Common myeloid progenitor, CD34-positive (primary cell): ENCODE measurements around the gene LGR4.
A peak's percentile ranks its signal among the peaks of the same experiment; 100 is the strongest.

Experiments
- CTCF ChIA-PET: fragments of 350-600 bp; sonication (Branson Sonifier 250); formaldehyde crosslinking; loops from one replicate; lab custom pipeline; 2021; ENCODE audit warnings: antibody characterized with exemption; lab: Charles Lee
- POLR2A ChIA-PET: fragments of 350-600 bp; sonication (Branson Sonifier 250); formaldehyde crosslinking; loops from one replicate; lab custom pipeline; 2021; ENCODE audit warnings: antibody characterized with exemption; lab: Charles Lee
- DNase-seq, 3 donors: peaks; one replicate each; pipeline versions ENCODE4 v3.0.0 to v3.0.0-alpha.2; 2013
- H3K27ac ChIP-seq, 2 experiments: 1 replicate in 1 of 2; 2 replicates in 1 of 2; pipeline ENCODE4 v1.7.0; 2013; ENCODE audit warnings: inconsistent platforms in 2 of 2, low read length in 2 of 2, mild to moderate bottlenecking in 2 of 2, low read depth in 1 of 2, moderate library complexity in 1 of 2; ENCODE audit not compliant: severe bottlenecking in 2 of 2, insufficient read depth in 1 of 2, poor library complexity in 1 of 2
- H3K27me3 ChIP-seq, 5 experiments: replicated peaks in 2 of 5; 1 replicate in 3 of 5; 2 replicates in 2 of 5; pipeline versions ENCODE4 v1.6.1 to v1.7.0; 2013; ENCODE audit warnings: low read length in 4 of 5, mild to moderate bottlenecking in 2 of 5, moderate library complexity in 2 of 5, inconsistent platforms in 1 of 5; ENCODE audit not compliant: insufficient read depth in 5 of 5, control insufficient read depth in 4 of 5
- H3K36me3 ChIP-seq, 4 experiments: 1 replicate in 2 of 4; 2 replicates in 2 of 4; pipeline versions ENCODE4 v1.6.1 to v1.7.0; 2013; ENCODE audit warnings: low read length in 3 of 4, control low read depth in 1 of 4, mild to moderate bottlenecking in 1 of 4; ENCODE audit not compliant: control insufficient read depth in 4 of 4, insufficient read depth in 4 of 4
- H3K4me1 ChIP-seq, 4 experiments: 1 replicate in 3 of 4; 2 replicates in 1 of 4; pipeline versions ENCODE4 v1.6.1 to v1.7.1; 2013; ENCODE audit warnings: low read length in 3 of 4, mild to moderate bottlenecking in 3 of 4, control low read depth in 1 of 4, inconsistent platforms in 1 of 4, moderate library complexity in 1 of 4; ENCODE audit not compliant: control insufficient read depth in 4 of 4, insufficient read depth in 4 of 4; ENCODE audit errors: control extremely low read depth in 1 of 4
- H3K4me3 ChIP-seq, 7 experiments: 1 replicate in 4 of 7; 2 replicates in 3 of 7; pipeline versions ENCODE4 v1.5.1 to v1.7.0; 2013; ENCODE audit warnings: mild to moderate bottlenecking in 7 of 7, low read length in 6 of 7, moderate library complexity in 6 of 7, inconsistent platforms in 2 of 7, low read depth in 2 of 7, control low read depth in 1 of 7; ENCODE audit not compliant: insufficient read depth in 4 of 7, control insufficient read depth in 1 of 7; ENCODE audit errors: extremely low read depth in 1 of 7
- H3K9me3 ChIP-seq, 5 experiments: 1 replicate in 4 of 5; 2 replicates in 1 of 5; pipeline versions ENCODE4 v1.6.1 to v1.7.1; 2013; ENCODE audit warnings: low read length in 4 of 5, mild to moderate bottlenecking in 2 of 5, inconsistent platforms in 1 of 5, low read depth in 1 of 5, moderate library complexity in 1 of 5; ENCODE audit not compliant: control insufficient read depth in 4 of 5, insufficient read depth in 2 of 5; ENCODE audit errors: control extremely low read depth in 1 of 5
- WGBS: methylation state at CpG from one replicate; pipeline ENCODE4 v1.1.5; 2013; ENCODE audit not compliant: insufficient coverage; 5-methylcytosine and 5-hydroxymethylcytosine counted together

Gene LGR4

DNA sequence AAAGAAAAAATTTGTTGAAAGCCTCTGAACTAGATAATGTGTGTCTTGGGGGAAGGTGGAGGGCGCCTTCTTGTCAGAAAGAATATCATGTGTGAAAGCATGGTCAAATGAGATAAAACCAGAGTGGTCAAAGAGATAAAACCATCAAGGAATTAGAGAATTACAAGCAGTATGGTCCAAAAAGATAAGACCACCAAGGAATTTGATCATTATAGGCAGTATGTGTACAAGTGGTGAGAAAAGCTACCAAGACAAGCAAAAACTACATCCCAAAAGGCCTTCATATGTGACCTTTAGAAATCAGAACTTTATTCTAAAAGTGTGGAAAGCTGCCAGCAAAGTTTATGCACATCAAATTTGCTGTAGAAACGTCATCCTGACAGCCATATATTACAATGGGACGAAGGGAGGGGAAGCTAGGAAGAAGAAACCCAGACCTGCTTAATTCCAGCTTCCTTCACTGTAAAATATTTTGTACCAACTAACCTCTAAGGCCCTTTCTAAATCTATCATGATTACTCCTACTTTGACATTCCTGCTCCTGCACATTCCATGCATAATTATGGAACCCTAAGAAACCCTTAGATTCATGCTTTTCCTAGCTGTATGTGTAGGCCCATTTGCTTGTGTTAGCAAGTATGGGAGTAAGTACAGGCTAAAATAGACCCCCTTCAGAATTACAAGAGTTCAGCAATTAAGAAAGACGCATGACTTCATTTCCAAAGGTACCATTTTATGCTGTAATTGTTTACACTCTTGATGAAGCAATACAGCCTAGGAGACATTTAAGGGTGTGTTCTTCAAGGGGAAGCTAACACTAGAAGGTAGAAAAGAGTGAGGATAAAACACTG lies 51.6 kb downstream of the LGR4 start:
- Histone ChIP-seq H3K9me3 (no peaks in the 10 kb centered on the region), H3K36me3 (no peaks in the 10 kb centered on the region), H3K4me1 (no peaks in the 10 kb centered on the region), H3K27ac (no peak overlapping the region), H3K27me3 (no peaks in the 10 kb centered on the region), H3K4me3 (no peak overlapping the region)
- DNase-seq: peak; percentile 43 to 75 (median 60)
- 63% methylated on average over 2 of the region's 4 CpGs for WGBS
- ChIA-PET CTCF (interaction anchor here (0.9 kb wide), 1 partner anchor 23 kb away, joined by 3 read pairs; no protein-coding TSS in a partner anchor), POLR2A (no interaction called here)

DNA sequence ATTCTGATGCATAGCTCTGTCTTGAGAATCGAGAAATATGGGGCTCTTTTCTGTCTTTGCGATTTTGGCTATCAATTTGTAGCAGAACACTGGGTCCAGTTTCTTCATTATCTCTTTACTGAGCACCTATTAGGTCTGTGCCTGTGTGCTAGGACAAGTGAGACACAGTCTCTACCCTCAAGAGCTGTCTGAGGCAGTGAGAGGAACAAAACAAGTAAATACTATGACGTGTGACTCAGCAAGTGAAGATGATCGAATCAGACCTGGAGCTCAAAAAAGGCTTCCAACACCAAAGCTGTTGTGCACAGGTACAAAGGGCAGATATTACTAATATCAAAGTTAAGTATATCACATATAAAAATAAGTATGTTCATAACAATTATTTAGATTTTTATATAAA lies 52.4 kb downstream of the LGR4 start:
- no peaks in the 10 kb centered on the region for H3K36me3 ChIP-seq
- H3K4me1 ChIP-seq: no peaks in the 10 kb centered on the region
- H3K9me3 ChIP-seq: no peaks in the 10 kb centered on the region
- CTCF ChIA-PET: no interaction called here
- H3K27ac ChIP-seq: no peak overlapping the region
- WGBS: 98% methylated on average over 4 of the region's 4 CpGs
- POLR2A ChIA-PET: no interaction called here
- DNase-seq: peak in 2 of 3 donors; percentile 1 to 15
- no peak overlapping the region for H3K4me3 ChIP-seq
- H3K27me3 ChIP-seq: no peaks in the 10 kb centered on the region

DNA sequence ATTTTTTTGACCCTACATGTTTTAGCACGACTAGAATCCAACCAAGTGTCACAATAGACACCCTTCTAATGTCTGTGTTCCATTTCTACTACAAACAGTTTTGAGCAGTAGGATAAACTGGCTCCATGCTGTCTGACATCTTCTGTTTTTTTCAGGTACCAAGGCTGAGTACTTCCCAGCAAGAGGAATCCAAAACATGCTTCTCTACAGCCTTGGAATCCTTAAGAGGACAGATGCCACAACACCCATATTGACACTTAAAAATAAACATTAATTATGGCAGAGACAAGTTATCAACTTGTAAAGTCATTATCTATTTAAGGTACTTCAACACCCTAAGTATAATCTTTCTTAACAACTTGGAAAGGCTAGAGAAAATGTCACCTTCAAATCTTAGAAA lies 54.2 kb downstream of the LGR4 start:
- ChIA-PET CTCF (no interaction called here), POLR2A (no interaction called here)
- Histone ChIP-seq H3K36me3 (no peaks in the 10 kb centered on the region), H3K4me1 (no peaks in the 10 kb centered on the region), H3K4me3 (no peak overlapping the region), H3K9me3 (no peaks in the 10 kb centered on the region), H3K27ac (no peak overlapping the region), H3K27me3 (no peaks in the 10 kb centered on the region)
- WGBS: 100% methylated on average over 1 of the region's 1 CpG
- DNase-seq: no peak

DNA sequence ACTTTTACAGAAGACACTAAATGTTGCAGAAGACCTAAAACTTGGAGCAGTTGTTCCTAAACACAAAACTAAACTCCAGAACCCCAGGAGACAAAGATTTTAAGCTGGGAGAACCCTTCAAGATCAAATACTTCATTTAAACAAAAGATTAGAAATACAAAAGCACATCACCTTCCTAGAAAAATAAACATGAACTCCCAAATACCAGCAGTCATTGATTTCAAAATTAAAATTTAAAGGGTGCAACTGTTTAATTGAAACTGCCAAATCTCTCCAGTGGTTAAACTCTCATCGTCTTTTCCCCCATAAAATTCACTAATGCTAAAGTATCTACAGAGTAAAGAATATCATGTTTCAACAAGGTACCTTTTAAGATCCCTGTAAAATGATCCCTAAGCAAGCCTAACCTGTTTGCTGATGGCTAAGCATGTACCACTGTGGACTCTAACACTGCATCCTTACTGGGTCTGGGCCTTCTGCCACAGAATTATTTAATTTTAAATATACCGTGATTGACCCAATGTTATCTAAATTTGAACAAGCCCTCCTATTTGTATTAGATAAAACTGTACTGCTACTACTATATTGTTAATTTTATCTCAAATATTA lies 55.9 kb downstream of the LGR4 start:
- WGBS: 100% methylated on average over 1 of the region's 2 CpGs

DNA sequence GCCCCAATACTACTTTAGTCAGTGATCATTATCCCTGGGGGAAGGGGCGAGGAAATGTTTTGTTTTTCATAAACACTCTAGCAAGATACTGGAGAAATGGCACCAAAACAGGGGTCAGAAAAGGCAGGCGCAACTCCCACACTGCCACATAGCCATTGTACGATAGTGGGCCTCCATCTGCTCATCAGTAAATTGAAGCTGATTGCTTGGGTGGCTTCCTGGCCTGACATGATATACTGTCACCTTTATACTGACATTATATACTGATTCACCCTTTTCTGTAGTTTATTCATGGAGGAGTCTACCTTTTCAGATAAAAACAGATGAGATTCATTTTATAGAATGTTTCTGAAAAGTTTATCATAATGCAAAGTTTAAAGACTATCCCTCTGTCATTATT lies 57.9 kb downstream of the LGR4 start:
- POLR2A ChIA-PET: no interaction called here
- WGBS: 100% methylated on average over 2 of the region's 3 CpGs
- H3K27ac ChIP-seq: no peak overlapping the region
- CTCF ChIA-PET: no interaction called here
- no peak overlapping the region for H3K4me3 ChIP-seq
- H3K9me3 ChIP-seq: no peaks in the 10 kb centered on the region
- H3K36me3 ChIP-seq: no peaks in the 10 kb centered on the region
- no peaks in the 10 kb centered on the region for H3K27me3 ChIP-seq
- H3K4me1 ChIP-seq: no peaks in the 10 kb centered on the region
- no peak for DNase-seq

More for the DNA sequence above, 55.9 kb downstream of the LGR4 start:
- H3K4me1 ChIP-seq: no peaks in the 10 kb centered on the region
- POLR2A ChIA-PET: no interaction called here
- H3K36me3 ChIP-seq: no peaks in the 10 kb centered on the region
- H3K27me3 ChIP-seq: no peaks in the 10 kb centered on the region
- H3K27ac ChIP-seq: no peak overlapping the region
- no peak overlapping the region for H3K4me3 ChIP-seq
- CTCF ChIA-PET: interaction anchor here (1.5 kb wide), 1 partner anchor 69 kb away, joined by 3 read pairs; no protein-coding TSS in a partner anchor
- no peak for DNase-seq
- no peaks in the 10 kb centered on the region for H3K9me3 ChIP-seq

DNA sequence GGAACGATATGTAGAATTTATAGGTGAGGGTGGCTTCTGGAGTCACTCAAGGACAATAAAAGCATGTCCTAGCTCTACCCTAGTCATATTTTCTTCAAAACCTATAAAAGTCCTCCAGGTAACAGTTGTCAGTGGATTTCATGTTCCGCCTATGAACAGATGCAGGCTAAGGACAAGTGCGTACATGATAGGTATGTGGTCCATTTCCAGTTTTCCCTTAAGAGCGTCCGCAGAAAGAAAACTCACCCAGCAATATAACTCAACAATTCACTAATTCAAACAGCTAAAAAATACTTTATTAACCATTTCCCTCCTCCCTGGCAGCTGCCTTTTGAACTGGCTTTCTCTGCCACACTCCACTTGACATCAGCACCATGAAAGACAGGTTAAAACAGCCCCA lies 59.4 kb downstream of the LGR4 start:
- H3K9me3 ChIP-seq: no peaks in the 10 kb centered on the region
- POLR2A ChIA-PET: no interaction called here
- H3K27ac ChIP-seq: no peak overlapping the region
- no peaks in the 10 kb centered on the region for H3K4me1 ChIP-seq
- 100% methylated on average over 3 of the region's 5 CpGs for WGBS
- H3K27me3 ChIP-seq: no peaks in the 10 kb centered on the region
- no peak overlapping the region for H3K4me3 ChIP-seq
- no peaks in the 10 kb centered on the region for H3K36me3 ChIP-seq
- CTCF ChIA-PET: no interaction called here
- no peak for DNase-seq

DNA sequence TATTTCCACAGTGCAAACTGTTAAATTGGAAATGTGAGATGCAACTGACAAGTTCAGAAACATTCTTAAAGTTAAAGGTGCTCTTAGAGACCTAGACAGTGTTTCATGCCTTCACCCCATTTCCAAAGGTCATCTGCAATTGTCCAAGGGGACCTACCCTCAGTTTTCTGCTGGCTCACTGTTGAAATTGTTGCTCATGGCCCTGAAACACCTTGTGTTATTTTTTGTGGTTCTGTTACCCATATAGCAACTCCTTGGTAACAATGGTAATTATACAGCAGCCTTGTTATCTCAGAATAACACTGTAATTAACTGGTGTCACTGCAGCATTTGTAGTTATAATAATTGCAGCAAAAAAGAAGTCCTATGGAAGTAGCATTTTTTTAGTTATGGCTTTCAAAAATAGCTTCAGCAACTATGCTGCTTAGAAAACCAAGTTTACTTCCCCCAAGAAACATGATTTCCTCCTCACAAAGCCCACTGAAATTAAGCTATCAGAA lies 60.3 kb downstream of the LGR4 start:
- Histone ChIP-seq H3K27me3 (no peaks in the 10 kb centered on the region), H3K36me3 (no peaks in the 10 kb centered on the region), H3K27ac (no peak overlapping the region), H3K9me3 (no peaks in the 10 kb centered on the region), H3K4me1 (no peaks in the 10 kb centered on the region), H3K4me3 (no peak overlapping the region)
- ChIA-PET POLR2A (interaction anchor here (0.7 kb wide), 1 partner anchor 10 kb away, joined by 3 read pairs; no protein-coding TSS in a partner anchor), CTCF (no interaction called here)
- peak in 1 of 3 donors; percentile 23 for DNase-seq
